Liver (tissue), 3 donors: ENCODE data around the gene SPECC1L.

Experiments used
- CTCF ChIP-seq: fragments of 150-350 bp; IDR thresholded peaks from 2 replicates; pipeline ENCODE4 v1.5.1; 2017; ENCODE audit warnings: improper control_type of control experiment, low read depth, low read length; ENCODE audit not compliant: missing input control
- EGR1 ChIP-seq, 2 donors: IDR thresholded peaks; 2 replicates each; pipeline ENCODE4 v1.6.1; 2016 to 2018; ENCODE audit warnings: antibody characterized with exemption in 2 of 2, low read depth in 2 of 2
- FOXA1 ChIP-seq: IDR thresholded peaks from 2 replicates; pipeline ENCODE4 v1.6.1; 2016; ENCODE audit warnings: antibody characterized with exemption
- GABPA ChIP-seq, 2 donors: IDR thresholded peaks in 1 of 2; conservative IDR thresholded peaks in 1 of 2; 2 replicates each; pipeline ENCODE4 v1.6.1; 2016; ENCODE audit warnings: antibody characterized with exemption in 2 of 2, mild to moderate bottlenecking in 1 of 2, moderate library complexity in 1 of 2
- RAD21 ChIP-seq, 2 donors: IDR thresholded peaks; 2 replicates each; pipeline ENCODE4 v1.6.1; 2016; ENCODE audit warnings: antibody characterized with exemption in 2 of 2, mild to moderate bottlenecking in 2 of 2
- TAF1 ChIP-seq: conservative IDR thresholded peaks from 2 replicates; pipeline ENCODE4 v1.6.1; 2016; ENCODE audit warnings: antibody characterized with exemption, mild to moderate bottlenecking
- TF ChIP-seq, protein P1 (sequence below): IDR thresholded peaks from 2 replicates; pipeline ENCODE4 v1.6.1; 2016; ENCODE audit warnings: antibody characterized with exemption, mild to moderate bottlenecking
- donor health status: healthy.
- donor health status: healthy.

GRCh38 chr22:24304062-24304675 lies 33.5 kb downstream of the SPECC1L start:
- TF ChIP-seq CTCF, result no peak
- no peak for TF ChIP-seq TAF1
- TF ChIP-seq EGR1 (IDR thresholded peaks at IDR 0.05; ENCODE audit: low read depth in 2 of 2), result no peak
- no peak for TF ChIP-seq RAD21 (IDR thresholded peaks at IDR 0.05)
- no peak for TF ChIP-seq GABPA (IDR thresholded peaks at IDR 0.05 in 1 of 2, conservative IDR thresholded peaks at IDR 0.05 in 1 of 2)
- TF ChIP-seq, protein P1, sequence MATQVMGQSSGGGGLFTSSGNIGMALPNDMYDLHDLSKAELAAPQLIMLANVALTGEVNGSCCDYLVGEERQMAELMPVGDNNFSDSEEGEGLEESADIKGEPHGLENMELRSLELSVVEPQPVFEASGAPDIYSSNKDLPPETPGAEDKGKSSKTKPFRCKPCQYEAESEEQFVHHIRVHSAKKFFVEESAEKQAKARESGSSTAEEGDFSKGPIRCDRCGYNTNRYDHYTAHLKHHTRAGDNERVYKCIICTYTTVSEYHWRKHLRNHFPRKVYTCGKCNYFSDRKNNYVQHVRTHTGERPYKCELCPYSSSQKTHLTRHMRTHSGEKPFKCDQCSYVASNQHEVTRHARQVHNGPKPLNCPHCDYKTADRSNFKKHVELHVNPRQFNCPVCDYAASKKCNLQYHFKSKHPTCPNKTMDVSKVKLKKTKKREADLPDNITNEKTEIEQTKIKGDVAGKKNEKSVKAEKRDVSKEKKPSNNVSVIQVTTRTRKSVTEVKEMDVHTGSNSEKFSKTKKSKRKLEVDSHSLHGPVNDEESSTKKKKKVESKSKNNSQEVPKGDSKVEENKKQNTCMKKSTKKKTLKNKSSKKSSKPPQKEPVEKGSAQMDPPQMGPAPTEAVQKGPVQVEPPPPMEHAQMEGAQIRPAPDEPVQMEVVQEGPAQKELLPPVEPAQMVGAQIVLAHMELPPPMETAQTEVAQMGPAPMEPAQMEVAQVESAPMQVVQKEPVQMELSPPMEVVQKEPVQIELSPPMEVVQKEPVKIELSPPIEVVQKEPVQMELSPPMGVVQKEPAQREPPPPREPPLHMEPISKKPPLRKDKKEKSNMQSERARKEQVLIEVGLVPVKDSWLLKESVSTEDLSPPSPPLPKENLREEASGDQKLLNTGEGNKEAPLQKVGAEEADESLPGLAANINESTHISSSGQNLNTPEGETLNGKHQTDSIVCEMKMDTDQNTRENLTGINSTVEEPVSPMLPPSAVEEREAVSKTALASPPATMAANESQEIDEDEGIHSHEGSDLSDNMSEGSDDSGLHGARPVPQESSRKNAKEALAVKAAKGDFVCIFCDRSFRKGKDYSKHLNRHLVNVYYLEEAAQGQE, result no peak
- no peak for TF ChIP-seq FOXA1
